Epidermal melanocyte (primary cell): Measurements from ENCODE around the gene CEACAM1.
"Not testable (repeated sequence)": the region's sequence is repeated elsewhere in the genome, so short reads cannot be mapped to it uniquely, and the experiment has no call there.

ENCODE experiments used
- DNase-seq: peaks from one replicate; pipeline ENCODE4 v3.0.0; 2011; ENCODE audit warnings: low spot score; ENCODE audit not compliant: insufficient read length

The CEACAM1 gene

GRCh38 chr19:42477117-42477516, 51.2 kb downstream of the CEACAM1 start:
- DNase-seq: no peak

GRCh38 chr19:42475366-42475765, 52.9 kb downstream of the CEACAM1 start:
- DNase-seq: no peak

GRCh38 chr19:42474743-42475142, 53.5 kb downstream of the CEACAM1 start:
- no peak for DNase-seq

- DNase-seq: no peak
Observed at GRCh38 chr19:42473686-42474085, 54.6 kb downstream of the CEACAM1 start.

GRCh38 chr19:42472402-42473147, 55.7 kb downstream of the CEACAM1 start:
- no peak for DNase-seq

- no peak for DNase-seq
Observed at GRCh38 chr19:42471554-42472249, 56.6 kb downstream of the CEACAM1 start.

GRCh38 chr19:42469311-42470235, 58.7 kb downstream of the CEACAM1 start:
- no peak for DNase-seq

- no peak for DNase-seq
Observed at GRCh38 chr19:42468273-42468796, 59.9 kb downstream of the CEACAM1 start.

- DNase-seq: no peak
Observed at GRCh38 chr19:42467183-42467760, 61.0 kb downstream of the CEACAM1 start.

- DNase-seq: no peak
Observed at GRCh38 chr19:42466521-42467182, 61.6 kb downstream of the CEACAM1 start.

GRCh38 chr19:42465827-42466280, 62.4 kb downstream of the CEACAM1 start:
- no peak for DNase-seq

GRCh38 chr19:42461700-42462324, 66.5 kb downstream of the CEACAM1 start:
- no peak for DNase-seq

GRCh38 chr19:42461231-42461630, 67.0 kb downstream of the CEACAM1 start:
- not testable (repeated sequence) for DNase-seq

- no peak for DNase-seq
Observed at GRCh38 chr19:42459926-42460325, 68.4 kb downstream of the CEACAM1 start.
